Measurements from ENCODE around the gene BBX.

Gene BBX

DNA sequence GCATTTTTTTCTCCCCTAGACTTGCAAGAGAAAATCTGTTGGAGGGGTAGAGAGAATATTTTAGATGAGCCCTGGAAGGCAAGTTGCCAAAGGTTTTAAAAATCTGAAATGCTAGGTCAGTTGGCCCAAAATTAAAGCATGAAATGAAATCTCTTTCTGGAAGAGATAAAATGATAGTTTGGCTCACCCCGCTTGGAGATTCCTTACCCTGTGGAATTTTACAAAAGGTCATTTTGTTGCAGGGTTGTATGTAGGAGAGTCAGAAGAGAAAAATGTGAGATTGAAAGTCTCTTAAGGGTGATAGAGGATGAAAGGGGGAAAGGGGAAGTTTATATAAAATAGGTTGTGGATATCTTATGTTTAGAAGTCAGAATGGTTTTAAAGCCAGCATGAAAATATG, 290.3 kb downstream of the BBX start:
- no peaks in the 10 kb centered on the region for H3K27me3 ChIP-seq (ENCODE audit: low read depth, low read length)
- H3K36me3 ChIP-seq (ENCODE audit: control insufficient read depth in 1 of 2, insufficient read depth in 2 of 2, low read length in 2 of 2): peaks cover 0 to 4% of the 10 kb centered on the region in 2 donors
- no peaks in the 10 kb centered on the region for H3K9me3 ChIP-seq (ENCODE audit: control insufficient read depth in 1 of 2, low read length in 2 of 2)
- peaks cover 0 to 28% of the 10 kb centered on the region in 2 donors for H3K4me1 ChIP-seq (ENCODE audit: control insufficient read depth in 1 of 2, insufficient read depth in 2 of 2, low read length in 2 of 2)
- H3K27ac ChIP-seq (ENCODE audit: low read length): no peak overlapping the region
- H3K4me3 ChIP-seq (ENCODE audit: low read depth in 1 of 2, low read length in 2 of 2): no peak overlapping the region

DNA sequence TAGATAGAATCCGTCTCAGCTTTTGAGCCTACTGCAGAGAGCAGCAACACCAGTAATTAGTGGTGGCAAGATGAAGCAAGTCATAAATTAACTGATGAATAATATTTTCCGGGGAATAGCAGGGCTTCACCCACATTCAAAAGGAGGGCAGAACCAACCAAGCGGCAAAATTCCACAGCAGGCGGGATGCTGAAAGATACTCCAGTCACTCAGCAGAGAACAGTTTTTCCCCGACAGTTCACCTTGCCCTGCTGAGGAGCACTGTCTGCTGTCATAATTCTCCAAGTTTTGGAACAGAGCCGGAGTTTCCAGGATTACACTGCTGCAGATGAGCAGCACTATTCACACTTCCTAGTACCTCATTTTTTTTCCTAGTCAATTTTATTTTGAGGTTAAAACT, 293.3 kb downstream of the BBX start:
- peaks cover 0 to 32% of the 10 kb centered on the region in 2 donors for H3K4me1 ChIP-seq (ENCODE audit: control insufficient read depth in 1 of 2, insufficient read depth in 2 of 2, low read length in 2 of 2)
- H3K27me3 ChIP-seq (ENCODE audit: low read depth, low read length): no peaks in the 10 kb centered on the region
- H3K4me3 ChIP-seq (ENCODE audit: low read depth in 1 of 2, low read length in 2 of 2): no peak overlapping the region
- no peaks in the 10 kb centered on the region for H3K36me3 ChIP-seq (ENCODE audit: control insufficient read depth in 1 of 2, insufficient read depth in 2 of 2, low read length in 2 of 2)
- H3K27ac ChIP-seq (ENCODE audit: low read length): no peak overlapping the region
- H3K9me3 ChIP-seq (ENCODE audit: control insufficient read depth in 1 of 2, low read length in 2 of 2): no peaks in the 10 kb centered on the region

DNA sequence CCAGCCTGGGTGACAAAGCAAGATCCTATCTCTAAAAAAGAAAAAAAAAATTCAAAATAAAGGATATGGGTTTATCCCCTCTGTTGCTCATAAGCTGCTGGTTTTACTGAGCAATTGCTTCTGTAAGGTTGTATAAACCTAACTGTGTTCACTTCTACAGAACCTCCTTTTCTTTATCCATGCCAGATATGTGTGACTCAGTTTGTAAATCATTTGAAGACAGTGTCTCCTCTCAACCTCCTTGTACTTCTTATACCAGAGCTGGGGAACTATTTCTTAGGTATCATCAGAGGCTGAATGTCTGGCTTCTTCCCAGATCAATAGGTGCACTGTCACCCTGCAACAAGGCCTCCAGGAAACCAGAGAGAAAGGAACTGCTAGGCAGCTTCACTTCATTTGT, 294.3 kb downstream of the BBX start:
- no peaks in the 10 kb centered on the region for H3K36me3 ChIP-seq (ENCODE audit: control insufficient read depth in 1 of 2, insufficient read depth in 2 of 2, low read length in 2 of 2)

DNA sequence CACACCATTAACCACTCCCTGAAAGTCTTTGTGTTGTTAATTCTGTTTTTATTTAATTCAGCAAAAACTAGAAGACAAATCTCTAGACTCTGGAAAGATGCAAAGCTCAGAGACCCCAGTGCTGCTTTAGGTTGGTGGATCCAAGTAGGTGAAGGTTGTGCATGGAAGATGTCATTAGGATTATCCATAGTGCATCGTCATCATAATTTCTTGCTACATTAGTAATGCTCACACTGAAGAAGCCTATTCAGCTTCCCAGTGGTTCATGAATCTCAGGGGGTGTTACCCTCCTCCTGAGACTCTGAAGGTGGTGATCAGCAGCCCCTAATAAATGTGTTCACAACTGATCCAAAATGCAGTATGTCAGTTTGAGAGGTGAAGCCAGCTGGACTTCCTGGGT, 295.3 kb downstream of the BBX start:
- Histone ChIP-seq H3K27ac (ENCODE audit: low read length) (no peak overlapping the region), H3K4me3 (ENCODE audit: low read depth in 1 of 2, low read length in 2 of 2) (no peak overlapping the region), H3K36me3 (ENCODE audit: control insufficient read depth in 1 of 2, insufficient read depth in 2 of 2, low read length in 2 of 2) (no peaks in the 10 kb centered on the region), H3K9me3 (ENCODE audit: control insufficient read depth in 1 of 2, low read length in 2 of 2) (no peaks in the 10 kb centered on the region), H3K4me1 (ENCODE audit: control insufficient read depth in 1 of 2, insufficient read depth in 2 of 2, low read length in 2 of 2) (peaks cover 0 to 29% of the 10 kb centered on the region in 2 donors), H3K27me3 (ENCODE audit: low read depth, low read length) (no peaks in the 10 kb centered on the region)

More for the DNA sequence above, 294.3 kb downstream of the BBX start:
- peaks cover 0 to 32% of the 10 kb centered on the region in 2 donors for H3K4me1 ChIP-seq (ENCODE audit: control insufficient read depth in 1 of 2, insufficient read depth in 2 of 2, low read length in 2 of 2)
- H3K9me3 ChIP-seq (ENCODE audit: control insufficient read depth in 1 of 2, low read length in 2 of 2): no peaks in the 10 kb centered on the region
- H3K4me3 ChIP-seq (ENCODE audit: low read depth in 1 of 2, low read length in 2 of 2): no peak overlapping the region
- H3K27ac ChIP-seq (ENCODE audit: low read length): no peak overlapping the region
- no peaks in the 10 kb centered on the region for H3K27me3 ChIP-seq (ENCODE audit: low read depth, low read length)

DNA sequence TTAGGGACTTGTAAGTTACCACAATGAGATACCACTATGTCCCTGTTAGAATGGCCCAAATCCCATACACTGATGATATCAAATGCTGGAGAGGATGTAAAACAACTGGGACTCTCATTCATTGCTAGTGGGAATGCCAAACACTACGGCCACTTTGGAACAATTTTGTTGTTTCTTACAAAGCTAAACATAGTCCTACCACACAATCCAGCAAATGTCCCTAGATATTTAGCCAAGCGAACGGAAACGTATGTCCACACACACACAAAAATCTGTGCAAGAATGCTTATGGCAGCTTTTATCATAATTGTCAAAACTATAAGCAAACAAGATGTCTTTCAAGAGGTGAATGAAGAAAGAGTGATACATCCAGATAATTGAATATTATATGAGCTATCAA, 296.9 kb downstream of the BBX start:
- peaks cover 0 to 25% of the 10 kb centered on the region in 2 donors for H3K4me1 ChIP-seq (ENCODE audit: control insufficient read depth in 1 of 2, insufficient read depth in 2 of 2, low read length in 2 of 2)
- H3K4me3 ChIP-seq (ENCODE audit: low read depth in 1 of 2, low read length in 2 of 2): no peak overlapping the region

DNA sequence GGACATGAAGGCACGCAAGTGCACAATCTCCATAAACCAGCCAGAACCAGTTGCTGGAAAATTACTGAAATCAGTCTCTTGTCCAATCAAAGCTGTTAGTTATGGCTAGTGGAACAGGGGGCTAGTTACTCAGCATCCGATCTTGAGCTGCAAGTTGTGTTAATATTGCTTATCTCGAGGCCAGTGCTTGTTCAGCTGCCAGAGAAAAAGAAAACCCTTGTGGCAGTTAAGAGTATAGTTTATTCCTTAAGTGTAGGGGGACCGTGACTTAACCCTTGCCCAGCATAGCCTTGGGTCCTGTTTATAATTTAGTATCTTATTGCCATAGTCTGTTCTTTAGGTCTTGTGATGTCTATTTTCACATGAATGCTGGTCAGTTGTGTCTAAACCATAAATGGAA, 299.5 kb downstream of the BBX start:
- Histone ChIP-seq H3K4me1 (ENCODE audit: control insufficient read depth in 1 of 2, insufficient read depth in 2 of 2, low read length in 2 of 2) (peaks cover 0 to 11% of the 10 kb centered on the region in 2 donors), H3K36me3 (ENCODE audit: control insufficient read depth in 1 of 2, insufficient read depth in 2 of 2, low read length in 2 of 2) (no peaks in the 10 kb centered on the region), H3K27me3 (ENCODE audit: low read depth, low read length) (no peaks in the 10 kb centered on the region), H3K27ac (ENCODE audit: low read length) (no peak overlapping the region), H3K4me3 (ENCODE audit: low read depth in 1 of 2, low read length in 2 of 2) (no peak overlapping the region), H3K9me3 (ENCODE audit: control insufficient read depth in 1 of 2, low read length in 2 of 2) (no peaks in the 10 kb centered on the region)

More for the DNA sequence above, 296.9 kb downstream of the BBX start:
- H3K9me3 ChIP-seq (ENCODE audit: control insufficient read depth in 1 of 2, low read length in 2 of 2): no peaks in the 10 kb centered on the region
- no peaks in the 10 kb centered on the region for H3K36me3 ChIP-seq (ENCODE audit: control insufficient read depth in 1 of 2, insufficient read depth in 2 of 2, low read length in 2 of 2)
- H3K27me3 ChIP-seq (ENCODE audit: low read depth, low read length): no peaks in the 10 kb centered on the region
- no peak overlapping the region for H3K27ac ChIP-seq (ENCODE audit: low read length)

DNA sequence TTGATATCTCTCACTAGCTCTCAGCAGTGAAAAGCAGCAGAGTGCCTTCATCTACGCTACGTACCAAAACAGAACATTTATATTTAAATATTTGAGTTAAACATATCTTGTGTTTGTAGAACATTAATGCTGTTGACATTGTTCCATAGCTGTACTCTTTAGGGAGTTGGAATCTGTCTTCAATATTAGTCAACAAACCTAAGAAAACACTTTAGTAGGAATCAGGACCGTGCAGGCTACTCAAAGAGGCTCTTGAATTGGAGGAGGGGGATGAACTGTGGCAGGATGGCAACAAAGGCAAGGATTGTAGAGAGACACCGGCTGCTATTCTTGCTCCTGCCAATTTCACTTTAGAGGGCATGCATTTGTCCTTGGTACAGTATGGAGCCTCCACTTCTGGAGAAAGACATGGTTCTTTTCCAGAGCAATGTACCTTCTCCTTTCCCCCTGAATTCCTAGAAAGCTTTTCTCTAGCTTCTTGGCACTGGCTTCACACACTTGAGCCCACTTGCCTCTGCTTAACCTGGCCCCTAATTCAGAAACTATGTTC, 302.1 kb downstream of the BBX start:
- no peaks in the 10 kb centered on the region for H3K9me3 ChIP-seq (ENCODE audit: control insufficient read depth in 1 of 2, low read length in 2 of 2)

DNA sequence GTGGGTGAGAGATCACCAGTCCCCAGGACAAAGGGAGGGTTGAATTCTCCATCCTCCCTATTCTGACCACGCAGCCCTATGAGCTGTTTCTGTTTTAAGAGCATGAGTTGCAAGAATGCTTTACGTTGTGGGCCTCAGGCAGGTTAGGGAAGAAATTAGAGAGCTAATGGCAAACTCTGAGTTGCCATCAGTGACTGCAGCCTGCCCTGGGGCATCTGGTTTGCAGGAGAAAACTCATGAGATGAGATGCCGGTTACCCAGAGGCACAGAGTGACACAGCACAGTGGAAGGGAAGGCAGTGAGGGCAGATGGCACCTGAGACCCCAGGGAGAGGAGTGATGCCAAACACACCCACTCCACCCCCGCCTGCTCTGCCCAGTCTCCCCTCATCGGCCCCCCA, 302.8 kb downstream of the BBX start:
- no peaks in the 10 kb centered on the region for H3K9me3 ChIP-seq (ENCODE audit: control insufficient read depth in 1 of 2, low read length in 2 of 2)
- H3K27me3 ChIP-seq (ENCODE audit: low read depth, low read length): no peaks in the 10 kb centered on the region
- no peaks in the 10 kb centered on the region for H3K36me3 ChIP-seq (ENCODE audit: control insufficient read depth in 1 of 2, insufficient read depth in 2 of 2, low read length in 2 of 2)
- no peak overlapping the region for H3K4me3 ChIP-seq (ENCODE audit: low read depth in 1 of 2, low read length in 2 of 2)
- H3K4me1 ChIP-seq (ENCODE audit: control insufficient read depth in 1 of 2, insufficient read depth in 2 of 2, low read length in 2 of 2): no peaks in the 10 kb centered on the region
- H3K27ac ChIP-seq (ENCODE audit: low read length): no peak overlapping the region

More for the DNA sequence above, 302.1 kb downstream of the BBX start:
- Histone ChIP-seq H3K36me3 (ENCODE audit: control insufficient read depth in 1 of 2, insufficient read depth in 2 of 2, low read length in 2 of 2) (no peaks in the 10 kb centered on the region), H3K27me3 (ENCODE audit: low read depth, low read length) (no peaks in the 10 kb centered on the region), H3K27ac (ENCODE audit: low read length) (no peak overlapping the region), H3K4me3 (ENCODE audit: low read depth in 1 of 2, low read length in 2 of 2) (no peak overlapping the region), H3K4me1 (ENCODE audit: control insufficient read depth in 1 of 2, insufficient read depth in 2 of 2, low read length in 2 of 2) (no peaks in the 10 kb centered on the region)

DNA sequence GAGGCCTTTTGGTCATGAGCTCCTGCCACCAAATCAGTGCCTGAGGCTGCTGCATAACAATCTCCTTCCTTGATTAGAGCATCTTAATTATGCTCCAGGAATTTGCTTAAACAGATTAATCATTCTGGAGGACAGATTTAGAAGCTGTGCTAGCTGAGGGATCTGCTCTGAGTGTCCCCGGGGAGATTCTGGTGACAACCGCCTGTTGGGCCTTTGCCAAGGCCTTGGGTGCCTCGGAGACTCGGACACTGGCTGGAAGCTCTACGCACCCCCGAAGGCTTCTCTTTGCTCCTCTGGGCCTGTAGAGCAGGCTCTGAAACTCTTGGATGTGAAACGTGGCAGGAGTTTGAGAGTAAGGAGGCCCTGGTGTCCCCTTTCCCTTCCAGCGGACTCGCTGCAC, 304.0 kb downstream of the BBX start:
- H3K36me3 ChIP-seq (ENCODE audit: control insufficient read depth in 1 of 2, insufficient read depth in 2 of 2, low read length in 2 of 2): no peaks in the 10 kb centered on the region
- no peaks in the 10 kb centered on the region for H3K9me3 ChIP-seq (ENCODE audit: control insufficient read depth in 1 of 2, low read length in 2 of 2)
- no peaks in the 10 kb centered on the region for H3K4me1 ChIP-seq (ENCODE audit: control insufficient read depth in 1 of 2, insufficient read depth in 2 of 2, low read length in 2 of 2)
- no peak overlapping the region for H3K4me3 ChIP-seq (ENCODE audit: low read depth in 1 of 2, low read length in 2 of 2)
- no peak overlapping the region for H3K27ac ChIP-seq (ENCODE audit: low read length)
- H3K27me3 ChIP-seq (ENCODE audit: low read depth, low read length): no peaks in the 10 kb centered on the region

DNA sequence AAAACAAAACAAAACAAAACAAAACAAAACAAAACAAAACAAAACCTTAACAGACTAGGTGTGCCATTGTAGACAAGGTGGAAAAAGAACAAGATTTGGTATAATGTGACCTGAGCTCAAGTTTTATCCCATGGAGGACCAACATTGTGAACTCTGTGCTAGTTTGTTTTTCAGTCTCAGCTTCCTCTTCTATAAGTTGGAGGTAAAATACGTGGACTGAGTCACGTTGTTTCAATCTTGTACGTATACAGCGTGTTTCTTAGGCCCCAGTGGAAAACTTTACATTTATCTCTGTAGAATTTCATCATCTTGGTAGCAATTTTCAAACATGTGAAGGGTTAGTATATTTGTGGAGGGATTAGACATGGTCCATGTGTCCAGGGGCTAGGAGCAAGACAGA, 306.4 kb downstream of the BBX start:
- Histone ChIP-seq H3K27ac (ENCODE audit: low read length) (no peak overlapping the region), H3K9me3 (ENCODE audit: control insufficient read depth in 1 of 2, low read length in 2 of 2) (no peaks in the 10 kb centered on the region), H3K27me3 (ENCODE audit: low read depth, low read length) (no peaks in the 10 kb centered on the region), H3K4me1 (ENCODE audit: control insufficient read depth in 1 of 2, insufficient read depth in 2 of 2, low read length in 2 of 2) (no peaks in the 10 kb centered on the region), H3K36me3 (ENCODE audit: control insufficient read depth in 1 of 2, insufficient read depth in 2 of 2, low read length in 2 of 2) (no peaks in the 10 kb centered on the region), H3K4me3 (ENCODE audit: low read depth in 1 of 2, low read length in 2 of 2) (no peak overlapping the region)

DNA sequence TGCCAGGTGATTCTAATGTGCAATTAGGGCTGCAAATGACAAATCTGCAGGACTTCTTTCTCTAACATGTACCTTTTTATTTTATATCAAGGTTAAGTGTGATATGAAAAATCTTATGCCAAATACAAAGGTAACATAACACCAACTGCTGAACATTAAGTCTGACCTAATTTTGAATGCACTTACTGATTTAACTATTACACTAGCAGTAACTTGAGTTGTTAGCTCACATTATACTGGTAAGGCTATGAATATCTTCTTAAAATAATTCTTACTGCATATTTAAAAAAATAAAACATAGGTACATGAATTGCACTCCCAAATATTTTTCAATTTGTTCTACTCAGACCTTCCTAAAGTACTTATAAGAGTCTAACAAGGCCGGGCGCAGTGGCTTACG, 308.8 kb downstream of the BBX start:
- Histone ChIP-seq H3K9me3 (ENCODE audit: control insufficient read depth in 1 of 2, low read length in 2 of 2) (no peaks in the 10 kb centered on the region), H3K4me3 (ENCODE audit: low read depth in 1 of 2, low read length in 2 of 2) (no peak overlapping the region)

DNA sequence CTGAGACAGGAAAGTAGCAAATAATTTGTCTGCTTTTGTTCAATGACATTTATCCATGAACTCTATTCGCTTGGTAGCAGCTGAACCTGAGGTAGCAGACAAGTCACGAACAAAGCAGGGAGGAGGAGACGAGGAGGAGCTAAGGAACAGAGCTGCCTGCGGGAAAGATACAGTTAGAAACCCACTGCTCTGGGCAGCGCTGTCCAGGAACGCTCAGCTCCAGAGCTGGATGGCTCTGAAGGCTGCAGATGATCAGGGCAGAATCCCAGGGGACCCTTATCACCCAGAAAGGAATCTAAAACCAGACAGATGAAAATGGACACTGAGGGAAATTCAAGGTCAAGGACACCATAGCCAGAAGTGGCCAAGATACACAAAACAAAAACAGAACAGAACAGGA, 310.3 kb downstream of the BBX start:
- no peak overlapping the region for H3K27ac ChIP-seq (ENCODE audit: low read length)

More for the DNA sequence above, 308.8 kb downstream of the BBX start:
- Histone ChIP-seq H3K27ac (ENCODE audit: low read length) (no peak overlapping the region), H3K36me3 (ENCODE audit: control insufficient read depth in 1 of 2, insufficient read depth in 2 of 2, low read length in 2 of 2) (no peaks in the 10 kb centered on the region), H3K4me1 (ENCODE audit: control insufficient read depth in 1 of 2, insufficient read depth in 2 of 2, low read length in 2 of 2) (no peaks in the 10 kb centered on the region), H3K27me3 (ENCODE audit: low read depth, low read length) (no peaks in the 10 kb centered on the region)

More for the DNA sequence above, 310.3 kb downstream of the BBX start:
- H3K4me3 ChIP-seq (ENCODE audit: low read depth in 1 of 2, low read length in 2 of 2): no peak overlapping the region
- no peaks in the 10 kb centered on the region for H3K36me3 ChIP-seq (ENCODE audit: control insufficient read depth in 1 of 2, insufficient read depth in 2 of 2, low read length in 2 of 2)
- no peaks in the 10 kb centered on the region for H3K27me3 ChIP-seq (ENCODE audit: low read depth, low read length)
- H3K4me1 ChIP-seq (ENCODE audit: control insufficient read depth in 1 of 2, insufficient read depth in 2 of 2, low read length in 2 of 2): no peaks in the 10 kb centered on the region
- no peaks in the 10 kb centered on the region for H3K9me3 ChIP-seq (ENCODE audit: control insufficient read depth in 1 of 2, low read length in 2 of 2)
